Activated T-helper 2 cell treated with anti-CD3 and anti-CD28 coated beads, Interferon-gamma antibody, Interleukin-2, Interleukin-4, amounts not matched to agents 10 μg/mL and 5 μg/mL and 100 μg/mL, durations not matched to agents 14 hours and 24 hours and 36 hours (primary cell): ENCODE data around the gene SMAP1. TPM values are rescaled to one million over a fixed set of nuclear protein-coding genes. Genes with fewer than 3 reads are reported as not detected.

Experiments used
- DNase-seq: peaks from one replicate; pipeline ENCODE4 v3.0.0; 2021; ENCODE audit warnings: low spot score
- H3K27ac Mint-ChIP-seq: one replicate; pipeline ENCODE4 v1.8.0; 2021; ENCODE audit warnings: mixed read lengths
- H3K27me3 Mint-ChIP-seq: one replicate; pipeline ENCODE4 v1.8.0; 2021; ENCODE audit warnings: low read depth, mixed read lengths
- H3K36me3 Mint-ChIP-seq: one replicate; pipeline ENCODE4 v1.8.0; 2021; ENCODE audit warnings: low read depth, mixed read lengths
- H3K4me1 Mint-ChIP-seq: one replicate; pipeline ENCODE4 v1.8.0; 2021; ENCODE audit warnings: low read depth, mixed read lengths
- H3K4me3 Mint-ChIP-seq: one replicate; pipeline ENCODE4 v1.8.0; 2021; ENCODE audit warnings: low read depth, mild to moderate bottlenecking, moderate library complexity, mixed read lengths
- H3K9me3 Mint-ChIP-seq: one replicate; pipeline ENCODE4 v1.8.0; 2021; ENCODE audit warnings: mixed read lengths
- intact Hi-C: fragments of 100-400 bp; cut with micrococcal nuclease; formaldehyde crosslinking; loops from one replicate; pipeline ENCODE4 v1.15.1; 2023
- total RNA-seq: library from RNA; stranded (reverse); gene quantifications from 2 replicates; pipeline ENCODE4 v1.2.3, GENCODE V29; 2022

SMAP1 gene
- 25.9 and 26.0 TPM in 2 replicates for total RNA-seq

GRCh38 chr6:70667711-70668498 lies at the start of gene SMAP1:
Gene SMAP1 (plus strand): TSS chr6:70667883. CDS start chr6:70668024, 141 bp downstream.
- H3K9me3 Mint-ChIP-seq: no peaks in the 10 kb centered on the region
- no peaks in the 10 kb centered on the region for H3K27me3 Mint-ChIP-seq
- peaks cover 52% of the 10 kb centered on the region for H3K4me1 Mint-ChIP-seq
- intact Hi-C loops: loop anchor here (1.0 to 5.0 kb wide), 5 partner anchors 17 to 256 kb away; partner anchors contain the start of genes FAM135A and SDHAF4
- H3K4me3 Mint-ChIP-seq: peak within 1 kb of the TSS; percentile 90
- peak within 1 kb of the TSS; percentile 83 for H3K27ac Mint-ChIP-seq
- peak; percentile 90 for DNase-seq
- peaks cover 18% of the 10 kb centered on the region for H3K36me3 Mint-ChIP-seq

- Mint-ChIP-seq H3K27ac (no peak overlapping the region), H3K27me3 (peaks cover 9% of the 10 kb centered on the region), H3K4me3 (no peak overlapping the region), H3K4me1 (no peaks in the 10 kb centered on the region), H3K36me3 (no peaks in the 10 kb centered on the region), H3K9me3 (no peaks in the 10 kb centered on the region)
- no peak for DNase-seq
- intact Hi-C loops: no loop called here
Observed at GRCh38 chr6:70620746-70621145, 46.9 kb upstream of the SMAP1 start.

GRCh38 chr6:70622461-70622860 lies 45.2 kb upstream of the SMAP1 start:
- no peaks in the 10 kb centered on the region for H3K36me3 Mint-ChIP-seq
- H3K4me1 Mint-ChIP-seq: no peaks in the 10 kb centered on the region
- no peak overlapping the region for H3K27ac Mint-ChIP-seq
- intact Hi-C loops: no loop called here
- H3K9me3 Mint-ChIP-seq: no peaks in the 10 kb centered on the region
- DNase-seq: no peak
- peaks cover 7% of the 10 kb centered on the region for H3K27me3 Mint-ChIP-seq
- H3K4me3 Mint-ChIP-seq: no peak overlapping the region

DNA sequence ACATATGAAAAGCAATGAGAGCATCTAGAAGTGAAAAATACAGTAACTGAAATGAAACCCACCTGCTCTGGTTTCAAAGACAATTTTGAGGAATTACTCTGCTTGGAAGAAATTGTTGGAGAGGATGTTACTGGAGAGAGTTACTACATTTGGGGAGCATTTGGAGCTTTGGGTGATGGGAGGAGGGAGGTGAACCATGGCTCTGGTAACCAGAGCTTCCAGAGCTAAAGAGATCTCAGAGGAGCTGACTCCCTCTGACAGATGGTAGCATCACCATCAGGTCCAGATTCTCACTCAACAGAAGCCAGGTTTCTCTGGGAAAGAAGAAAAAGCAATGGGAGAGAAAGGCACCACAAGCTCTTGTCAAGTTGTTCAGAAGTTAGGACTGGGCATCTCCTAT lies 42.2 kb upstream of the SMAP1 start:
- no peak overlapping the region for H3K4me3 Mint-ChIP-seq
- peaks cover 8% of the 10 kb centered on the region for H3K27me3 Mint-ChIP-seq
- no peak overlapping the region for H3K27ac Mint-ChIP-seq
- no peaks in the 10 kb centered on the region for H3K36me3 Mint-ChIP-seq
- no peaks in the 10 kb centered on the region for H3K9me3 Mint-ChIP-seq
- no peaks in the 10 kb centered on the region for H3K4me1 Mint-ChIP-seq
- no peak for DNase-seq
- intact Hi-C loops: no loop called here

DNA sequence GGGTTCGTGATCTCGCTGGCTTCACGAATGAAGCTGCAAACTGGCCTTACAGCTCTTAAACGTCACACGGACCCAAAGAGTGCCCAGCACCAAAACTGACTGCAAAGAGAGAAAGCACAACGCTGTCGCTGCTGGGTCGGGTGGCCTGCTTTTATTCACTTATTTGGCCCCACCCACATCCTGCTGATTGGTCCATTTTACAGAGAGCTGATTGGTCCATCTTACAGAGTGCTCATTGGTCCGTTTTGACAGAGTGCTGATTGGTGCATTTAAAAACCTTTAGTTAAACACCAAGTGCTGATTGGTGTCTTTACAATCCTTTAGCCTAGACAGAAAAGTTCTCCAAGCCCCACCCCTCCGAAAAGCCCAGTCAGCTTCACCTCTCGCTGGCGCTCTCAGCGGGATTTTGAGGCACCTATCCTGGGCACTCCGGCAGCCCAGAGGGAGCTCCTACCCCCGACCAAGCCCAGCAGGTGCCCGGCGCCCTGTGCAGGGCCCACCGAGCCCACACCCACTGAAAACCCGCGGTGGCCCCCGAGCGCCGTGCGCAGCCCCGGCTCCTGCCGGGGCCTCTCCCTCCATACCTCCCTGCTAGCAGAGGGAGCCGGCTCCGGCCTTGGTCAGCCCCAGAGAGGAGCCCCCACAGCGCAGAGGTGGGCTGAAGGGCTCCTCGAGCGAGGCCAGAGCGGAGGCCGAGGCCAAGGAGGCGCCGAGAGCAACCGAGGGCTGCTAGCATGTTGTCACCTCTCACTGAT lies 40.0 kb upstream of the SMAP1 start:
- peaks cover 9% of the 10 kb centered on the region for H3K27me3 Mint-ChIP-seq
- DNase-seq: no peak
- H3K36me3 Mint-ChIP-seq: no peaks in the 10 kb centered on the region
- H3K9me3 Mint-ChIP-seq: no peaks in the 10 kb centered on the region
- H3K4me3 Mint-ChIP-seq: no peak overlapping the region
- H3K27ac Mint-ChIP-seq: no peak overlapping the region
- intact Hi-C loops: no loop called here
- no peaks in the 10 kb centered on the region for H3K4me1 Mint-ChIP-seq

DNA sequence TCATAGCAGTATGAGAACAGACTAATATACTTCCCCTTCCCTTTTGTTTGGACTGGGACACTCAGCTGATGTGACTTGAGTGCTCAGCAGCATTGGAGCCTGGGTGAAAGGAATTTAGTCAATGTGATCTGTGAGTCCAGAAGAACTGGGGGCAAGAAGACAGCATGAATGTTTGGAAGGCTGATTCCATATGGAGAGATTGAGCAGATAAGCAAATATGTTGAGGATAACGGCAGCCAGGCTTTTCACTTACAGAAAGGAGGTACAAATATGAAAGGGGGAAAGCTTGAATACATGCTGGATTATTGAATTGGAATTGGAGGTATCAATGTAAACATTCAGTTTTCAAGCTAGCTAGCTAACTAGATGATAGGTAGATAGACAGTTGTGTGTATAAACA lies 37.8 kb upstream of the SMAP1 start:
- peaks cover 8% of the 10 kb centered on the region for H3K27me3 Mint-ChIP-seq
- H3K36me3 Mint-ChIP-seq: no peaks in the 10 kb centered on the region
- intact Hi-C loops: loop anchor here (5.0 kb wide), 1 partner anchor 37 kb away; the partner anchor contains the start of gene SMAP1
- no peaks in the 10 kb centered on the region for H3K9me3 Mint-ChIP-seq
- peaks cover 8% of the 10 kb centered on the region for H3K4me1 Mint-ChIP-seq
- DNase-seq: no peak
- H3K4me3 Mint-ChIP-seq: no peak overlapping the region
- no peak overlapping the region for H3K27ac Mint-ChIP-seq

DNA sequence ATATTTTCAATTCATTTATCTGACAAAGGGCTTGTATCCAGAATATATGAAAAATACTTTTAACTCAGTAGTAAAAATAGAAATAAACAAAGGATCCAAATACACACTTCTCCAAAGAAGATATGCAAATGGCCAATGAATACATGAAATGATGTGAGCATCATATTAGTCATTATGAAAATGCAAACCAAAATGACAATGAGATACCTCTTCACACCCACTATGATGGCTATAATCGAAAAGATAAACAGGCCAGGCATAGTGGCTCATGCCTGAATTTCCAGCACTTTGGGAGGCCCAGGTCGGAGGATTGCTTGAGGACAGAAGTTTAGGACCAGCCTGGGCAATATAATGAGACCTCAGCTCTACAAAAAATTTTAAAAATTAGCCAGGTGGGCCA lies 33.8 kb upstream of the SMAP1 start:
- intact Hi-C loops: loop anchor here (5.0 kb wide), 1 partner anchor 33 kb away; the partner anchor contains the start of gene SMAP1
- no peak for DNase-seq
- Mint-ChIP-seq H3K27me3 (peaks cover 8% of the 10 kb centered on the region), H3K27ac (no peak overlapping the region), H3K4me1 (peaks cover 14% of the 10 kb centered on the region), H3K36me3 (no peaks in the 10 kb centered on the region), H3K4me3 (no peak overlapping the region), H3K9me3 (no peaks in the 10 kb centered on the region)

DNA sequence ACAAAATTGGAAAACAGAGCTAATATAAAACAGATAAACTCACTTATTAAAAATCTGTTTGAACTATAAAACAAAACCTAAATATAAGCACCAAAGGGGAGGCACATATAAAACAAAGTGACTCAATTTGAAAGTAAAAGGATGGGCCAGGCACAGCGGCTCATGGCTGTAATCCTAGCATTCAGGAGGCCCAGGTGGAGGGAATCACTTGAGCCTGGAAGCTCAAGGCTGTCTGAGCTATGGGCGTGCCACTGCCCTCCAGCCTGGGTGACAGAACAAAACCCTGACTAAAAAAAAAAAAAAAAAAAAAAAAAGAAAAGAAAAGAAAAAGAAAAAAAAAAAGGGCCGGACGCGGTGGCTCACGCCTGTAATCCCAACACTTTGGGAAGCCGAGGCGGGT lies 31.1 kb upstream of the SMAP1 start:
- intact Hi-C loops: no loop called here
- Mint-ChIP-seq H3K9me3 (no peaks in the 10 kb centered on the region), H3K27me3 (peaks cover 2% of the 10 kb centered on the region), H3K36me3 (no peaks in the 10 kb centered on the region), H3K4me1 (peaks cover 24% of the 10 kb centered on the region), H3K4me3 (no peak overlapping the region), H3K27ac (no peak overlapping the region)
- DNase-seq: no peak

DNA sequence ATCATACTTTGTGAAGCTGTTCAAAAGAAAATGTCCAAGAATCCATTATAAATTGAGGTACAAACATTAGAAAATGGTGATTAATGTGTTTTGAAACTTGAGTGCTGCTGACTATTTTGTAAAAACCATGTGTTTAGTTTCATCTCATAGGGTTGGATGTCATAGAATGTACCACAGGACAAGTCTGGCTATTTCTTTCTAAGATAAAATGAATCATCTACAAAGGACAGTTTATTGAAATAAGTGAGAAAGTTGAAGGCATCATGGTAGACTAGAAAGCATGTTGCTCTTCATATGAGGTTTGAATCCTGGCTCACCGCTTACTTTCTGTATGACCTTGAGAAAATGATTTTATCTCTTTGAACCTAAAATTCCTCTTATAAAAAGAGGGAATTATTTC lies 29.2 kb upstream of the SMAP1 start:
- intact Hi-C loops: no loop called here
- DNase-seq: no peak
- Mint-ChIP-seq H3K36me3 (no peaks in the 10 kb centered on the region), H3K4me3 (no peak overlapping the region), H3K27me3 (peaks cover 4% of the 10 kb centered on the region), H3K9me3 (no peaks in the 10 kb centered on the region), H3K27ac (no peak overlapping the region), H3K4me1 (peaks cover 21% of the 10 kb centered on the region)

DNA sequence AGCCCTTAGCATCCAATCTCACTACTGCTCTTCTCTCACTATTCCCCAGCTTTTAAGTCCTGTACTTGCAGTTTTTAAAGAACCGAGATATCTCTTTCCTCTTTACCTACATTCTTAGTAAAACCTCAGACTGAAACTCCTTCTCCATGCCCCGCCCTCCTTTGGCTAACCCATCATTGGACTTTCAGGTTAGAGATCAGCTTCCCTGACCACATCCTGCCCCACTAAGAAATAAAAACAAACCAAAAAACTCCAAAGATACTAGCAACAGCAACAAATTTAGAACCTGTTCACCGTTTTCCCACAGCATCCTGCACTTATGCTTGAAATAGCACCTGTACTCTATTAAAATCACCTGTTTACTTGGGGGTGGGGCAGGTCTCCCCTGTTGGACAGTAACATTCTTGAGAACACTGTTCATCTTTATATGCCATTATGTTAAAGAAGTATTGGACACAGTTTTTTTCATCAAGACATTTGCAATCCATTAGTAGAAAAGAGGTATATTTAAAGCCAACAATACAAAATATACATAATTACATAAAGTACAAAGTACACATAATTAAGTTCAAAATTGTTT lies 16.3 kb upstream of the SMAP1 start:
- no peaks in the 10 kb centered on the region for H3K36me3 Mint-ChIP-seq
- peak; percentile 74 for DNase-seq
- H3K27ac Mint-ChIP-seq: peak overlapping the region; percentile 5
- no peaks in the 10 kb centered on the region for H3K27me3 Mint-ChIP-seq
- no peaks in the 10 kb centered on the region for H3K9me3 Mint-ChIP-seq
- intact Hi-C loops: loop anchor here (1.0 kb wide), 1 partner anchor 16 kb away; the partner anchor contains the start of gene SMAP1
- peaks cover 35% of the 10 kb centered on the region for H3K4me1 Mint-ChIP-seq
- H3K4me3 Mint-ChIP-seq: no peak overlapping the region

DNA sequence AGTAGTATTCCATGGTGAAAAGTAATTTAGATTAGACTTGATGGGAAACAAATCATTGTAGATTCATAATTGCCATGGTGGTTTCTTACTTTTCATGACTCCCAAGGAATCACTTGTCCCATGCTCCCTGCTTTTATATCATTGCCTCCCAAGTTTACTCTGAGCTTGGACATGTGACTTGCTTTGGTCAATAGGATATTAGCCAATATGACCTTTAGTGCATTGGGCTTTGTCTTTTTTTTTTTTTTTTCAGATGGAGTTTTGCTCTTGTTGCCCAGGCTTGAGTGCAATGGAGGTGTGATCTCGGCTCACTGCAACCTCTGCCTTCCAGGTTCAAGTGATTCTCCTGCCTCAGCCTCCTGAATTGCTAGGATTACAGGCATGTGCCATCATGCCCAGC lies 15.5 kb upstream of the SMAP1 start:
- Mint-ChIP-seq H3K4me1 (peaks cover 35% of the 10 kb centered on the region), H3K9me3 (no peaks in the 10 kb centered on the region), H3K36me3 (no peaks in the 10 kb centered on the region), H3K27ac (no peak overlapping the region), H3K4me3 (no peak overlapping the region), H3K27me3 (no peaks in the 10 kb centered on the region)
- no peak for DNase-seq
- intact Hi-C loops: no loop called here

DNA sequence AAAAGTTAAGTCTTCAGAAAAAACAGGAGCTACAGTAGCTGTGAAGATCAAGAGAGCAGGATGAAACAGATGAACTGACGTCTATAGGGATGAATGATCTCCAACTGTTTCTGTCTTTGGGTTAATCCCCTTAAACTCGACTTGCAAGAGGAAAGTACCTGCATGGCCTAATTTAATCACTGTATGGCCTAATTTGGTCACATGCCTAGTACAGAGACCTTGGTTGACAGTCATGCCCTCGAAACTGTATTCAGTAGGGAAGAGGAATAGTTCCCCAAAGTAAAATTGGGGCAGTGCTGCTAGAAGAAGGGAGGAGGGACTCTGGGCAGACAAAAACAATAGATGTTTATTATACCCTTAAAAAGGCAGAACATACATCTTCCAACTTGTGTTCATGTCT lies 10.0 kb upstream of the SMAP1 start:
- Mint-ChIP-seq H3K36me3 (no peaks in the 10 kb centered on the region), H3K4me1 (peaks cover 4% of the 10 kb centered on the region), H3K9me3 (no peaks in the 10 kb centered on the region), H3K27ac (no peak overlapping the region), H3K4me3 (no peak overlapping the region), H3K27me3 (peaks cover 10% of the 10 kb centered on the region)
- no peak for DNase-seq
- intact Hi-C loops: no loop called here
